ENCODE results near the gene CTRL. TPM values are rescaled to one million over a fixed set of nuclear protein-coding genes. Genes with fewer than 3 reads are reported as not detected.

The CTRL gene
- polyA plus RNA-seq, 3 donors, result 0.69 to 17.4 (median 1.6) TPM

DNA sequence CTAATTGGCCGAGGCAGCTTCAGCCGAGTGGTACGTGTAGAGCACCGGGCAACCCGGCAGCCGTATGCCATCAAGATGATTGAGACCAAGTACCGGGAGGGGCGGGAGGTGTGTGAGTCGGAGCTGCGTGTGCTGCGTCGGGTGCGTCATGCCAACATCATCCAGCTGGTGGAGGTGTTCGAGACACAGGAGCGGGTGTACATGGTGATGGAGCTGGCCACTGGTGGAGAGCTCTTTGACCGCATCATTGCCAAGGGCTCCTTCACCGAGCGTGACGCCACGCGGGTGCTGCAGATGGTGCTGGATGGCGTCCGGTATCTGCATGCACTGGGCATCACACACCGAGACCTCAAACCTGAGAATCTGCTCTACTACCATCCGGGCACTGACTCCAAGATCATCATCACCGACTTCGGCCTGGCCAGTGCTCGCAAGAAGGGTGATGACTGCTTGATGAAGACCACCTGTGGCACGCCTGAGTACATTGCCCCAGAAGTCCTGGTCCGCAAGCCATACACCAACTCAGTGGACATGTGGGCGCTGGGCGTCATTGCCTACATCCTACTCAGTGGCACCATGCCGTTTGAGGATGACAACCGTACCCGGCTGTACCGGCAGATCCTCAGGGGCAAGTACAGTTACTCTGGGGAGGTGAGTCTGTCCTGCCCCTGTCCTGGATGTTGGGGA is 22.5 kb downstream of the CTRL start:
- H3K9me3 ChIP-seq (replicated peaks in 1 of 2; ENCODE audit: control insufficient read depth in 1 of 2, insufficient read depth in 1 of 2, low read length in 2 of 2), result no peaks in the 10 kb centered on the region
- H3K27me3 Mint-ChIP-seq (ENCODE audit: low read depth in 3 of 3), result peaks cover 0 to 2% (median 0%) of the 10 kb centered on the region in 3 donors
- H3K79me2 ChIP-seq (ENCODE audit: insufficient read depth, low read length), result peaks cover 6% of the 10 kb centered on the region
- peak overlapping the region in 1 of 7 donors; percentile 69 for H3K27ac Mint-ChIP-seq
- no peaks in the 10 kb centered on the region for H3K4me1 ChIP-seq (ENCODE audit: control insufficient read depth in 1 of 2, insufficient read depth in 2 of 2, low read length in 2 of 2)
- peaks cover 48% of the 10 kb centered on the region for H4K20me1 ChIP-seq (ENCODE audit: insufficient read depth, low read length)
- no peak overlapping the region for H3K27ac ChIP-seq (ENCODE audit: low read depth in 1 of 2, low read length in 2 of 2)
- H3K36me3 ChIP-seq (replicated peaks in 1 of 2; ENCODE audit: control insufficient read depth in 1 of 2, insufficient read depth in 2 of 2, low read length in 2 of 2), result peaks cover 37 to 43% of the 10 kb centered on the region in 2 donors
- WGBS (ENCODE audit: insufficient coverage), result 98% methylated on average over 28 of the region's 36 CpGs
- H3K9me3 Mint-ChIP-seq, result peaks cover 0 to 3% (median 0%) of the 10 kb centered on the region in 7 donors
- intact Hi-C loops (cut with micrococcal nuclease), result no loop called here
- no peak overlapping the region for H2AFZ ChIP-seq (ENCODE audit: insufficient read depth, low read depth, low read length, poor library complexity, severe bottlenecking)
- H3K4me2 ChIP-seq (replicated peaks; ENCODE audit: extremely low read depth, low read length, poor library complexity, severe bottlenecking), result no peak overlapping the region
- H3K9ac ChIP-seq (ENCODE audit: insufficient read depth, low read length, poor library complexity, severe bottlenecking), result no peak overlapping the region
- no peak overlapping the region for H3K4me3 Mint-ChIP-seq
- DNase-seq, result no peak
- H3K36me3 Mint-ChIP-seq, result peaks cover 38 to 55% of the 10 kb centered on the region in 2 donors
- TF ChIP-seq, protein P1, sequence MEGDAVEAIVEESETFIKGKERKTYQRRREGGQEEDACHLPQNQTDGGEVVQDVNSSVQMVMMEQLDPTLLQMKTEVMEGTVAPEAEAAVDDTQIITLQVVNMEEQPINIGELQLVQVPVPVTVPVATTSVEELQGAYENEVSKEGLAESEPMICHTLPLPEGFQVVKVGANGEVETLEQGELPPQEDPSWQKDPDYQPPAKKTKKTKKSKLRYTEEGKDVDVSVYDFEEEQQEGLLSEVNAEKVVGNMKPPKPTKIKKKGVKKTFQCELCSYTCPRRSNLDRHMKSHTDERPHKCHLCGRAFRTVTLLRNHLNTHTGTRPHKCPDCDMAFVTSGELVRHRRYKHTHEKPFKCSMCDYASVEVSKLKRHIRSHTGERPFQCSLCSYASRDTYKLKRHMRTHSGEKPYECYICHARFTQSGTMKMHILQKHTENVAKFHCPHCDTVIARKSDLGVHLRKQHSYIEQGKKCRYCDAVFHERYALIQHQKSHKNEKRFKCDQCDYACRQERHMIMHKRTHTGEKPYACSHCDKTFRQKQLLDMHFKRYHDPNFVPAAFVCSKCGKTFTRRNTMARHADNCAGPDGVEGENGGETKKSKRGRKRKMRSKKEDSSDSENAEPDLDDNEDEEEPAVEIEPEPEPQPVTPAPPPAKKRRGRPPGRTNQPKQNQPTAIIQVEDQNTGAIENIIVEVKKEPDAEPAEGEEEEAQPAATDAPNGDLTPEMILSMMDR (IDR thresholded peaks at IDR 0.05), result no peak
- no peaks in the 10 kb centered on the region for H3K27me3 ChIP-seq (ENCODE audit: control insufficient read depth in 2 of 2, insufficient read depth in 2 of 2, low read length in 2 of 2)
- no peak overlapping the region for H3K4me3 ChIP-seq (replicated peaks in 1 of 3; ENCODE audit: low read depth in 2 of 3, low read length in 3 of 3)
- no peaks in the 10 kb centered on the region for H3K4me1 Mint-ChIP-seq

DNA sequence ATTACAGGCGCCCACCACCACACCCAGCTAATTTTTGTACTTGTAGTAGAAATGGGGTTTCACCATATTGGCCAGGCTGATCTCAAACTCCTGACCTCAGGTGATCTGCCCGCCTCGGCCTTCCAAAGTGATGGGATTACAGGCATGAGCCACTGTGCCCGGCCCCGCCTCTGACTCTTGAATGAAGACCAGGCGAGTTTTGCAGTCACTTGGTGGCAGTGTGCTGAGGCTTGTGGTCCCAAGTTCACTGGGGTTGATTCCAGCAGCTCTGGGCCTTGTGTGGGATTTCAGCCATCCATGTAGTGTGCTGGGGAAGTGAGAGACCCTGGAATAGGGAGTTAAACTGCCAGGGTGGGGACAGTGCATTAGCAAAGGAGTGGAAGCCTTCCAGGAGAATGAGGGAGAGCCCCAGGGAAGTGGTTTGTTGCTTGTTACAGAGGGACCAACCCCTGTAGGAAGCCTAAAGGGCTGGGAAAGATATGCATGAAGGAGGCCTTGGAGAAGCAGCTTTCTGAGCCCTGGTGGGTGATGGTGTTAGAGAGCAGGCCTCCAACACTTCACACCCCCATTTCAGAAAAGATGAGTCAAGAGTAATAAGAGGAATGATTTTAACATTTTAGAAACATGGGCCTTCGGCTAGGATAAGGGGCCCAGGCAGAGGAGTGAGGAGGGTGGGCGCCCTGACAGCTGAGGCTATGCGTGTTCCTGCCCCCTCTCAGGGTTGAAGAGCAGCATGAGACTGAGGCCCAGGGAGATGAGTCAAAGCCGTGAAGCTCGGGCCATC is 24.1 kb downstream of the CTRL start:
- Mint-ChIP-seq H3K4me1 (no peaks in the 10 kb centered on the region), H3K9me3 (peaks cover 0 to 3% (median 0%) of the 10 kb centered on the region in 7 donors), H3K27ac (peak overlapping the region in 3 of 7 donors; percentile 9 to 53 (median 15)), H3K27me3 (ENCODE audit: low read depth in 3 of 3) (peaks cover 0 to 3% (median 0%) of the 10 kb centered on the region in 3 donors), H3K36me3 (peaks cover 40 to 61% of the 10 kb centered on the region in 2 donors), H3K4me3 (no peak overlapping the region)
- Histone ChIP-seq H3K9ac (ENCODE audit: insufficient read depth, low read length, poor library complexity, severe bottlenecking) (no peak overlapping the region), H3K4me2 (replicated peaks; ENCODE audit: extremely low read depth, low read length, poor library complexity, severe bottlenecking) (no peak overlapping the region), H3K36me3 (replicated peaks in 1 of 2; ENCODE audit: control insufficient read depth in 1 of 2, insufficient read depth in 2 of 2, low read length in 2 of 2) (peaks cover 47 to 56% of the 10 kb centered on the region in 2 donors), H3K79me2 (ENCODE audit: insufficient read depth, low read length) (peaks cover 9% of the 10 kb centered on the region), H3K27ac (ENCODE audit: low read depth in 1 of 2, low read length in 2 of 2) (no peak overlapping the region), H3K9me3 (replicated peaks in 1 of 2; ENCODE audit: control insufficient read depth in 1 of 2, insufficient read depth in 1 of 2, low read length in 2 of 2) (no peaks in the 10 kb centered on the region), H3K4me3 (replicated peaks in 1 of 3; ENCODE audit: low read depth in 2 of 3, low read length in 3 of 3) (no peak overlapping the region), H3K27me3 (ENCODE audit: control insufficient read depth in 2 of 2, insufficient read depth in 2 of 2, low read length in 2 of 2) (no peaks in the 10 kb centered on the region), H3K4me1 (ENCODE audit: control insufficient read depth in 1 of 2, insufficient read depth in 2 of 2, low read length in 2 of 2) (no peaks in the 10 kb centered on the region), H4K20me1 (ENCODE audit: insufficient read depth, low read length) (peaks cover 47% of the 10 kb centered on the region), H2AFZ (ENCODE audit: insufficient read depth, low read depth, low read length, poor library complexity, severe bottlenecking) (no peak overlapping the region)
- 98% methylated on average over 10 of the region's 11 CpGs for WGBS (ENCODE audit: insufficient coverage)
- intact Hi-C loops (cut with micrococcal nuclease), result no loop called here
- DNase-seq, result no peak
- TF ChIP-seq, protein P1 (IDR thresholded peaks at IDR 0.05), result no peak

Measured in CD14-positive monocyte (primary cell).